Nasal cavity respiratory epithelium epithelial cell of viscerocranial mucosa (primary cell): ENCODE data around the gene NOSIP. TPM values are rescaled to one million over a fixed set of nuclear protein-coding genes. Genes with fewer than 3 reads are reported as not detected.

Experiments used
- total RNA-seq: library from RNA; depleted of rRNA; stranded (reverse); fragments of >200 nt; gene quantifications from 2 replicates; pipeline ENCODE4 v1.2.3, GENCODE V29; 2014

The NOSIP gene
- total RNA-seq = 28.1 and 57.8 TPM in 2 replicates

GRCh38 chr19:49580264-49581006 is at the start of gene NOSIP:
Gene NOSIP (minus strand): TSS chr19:49580556. CDS start chr19:49560691, 19,865 bp downstream.

DNA sequence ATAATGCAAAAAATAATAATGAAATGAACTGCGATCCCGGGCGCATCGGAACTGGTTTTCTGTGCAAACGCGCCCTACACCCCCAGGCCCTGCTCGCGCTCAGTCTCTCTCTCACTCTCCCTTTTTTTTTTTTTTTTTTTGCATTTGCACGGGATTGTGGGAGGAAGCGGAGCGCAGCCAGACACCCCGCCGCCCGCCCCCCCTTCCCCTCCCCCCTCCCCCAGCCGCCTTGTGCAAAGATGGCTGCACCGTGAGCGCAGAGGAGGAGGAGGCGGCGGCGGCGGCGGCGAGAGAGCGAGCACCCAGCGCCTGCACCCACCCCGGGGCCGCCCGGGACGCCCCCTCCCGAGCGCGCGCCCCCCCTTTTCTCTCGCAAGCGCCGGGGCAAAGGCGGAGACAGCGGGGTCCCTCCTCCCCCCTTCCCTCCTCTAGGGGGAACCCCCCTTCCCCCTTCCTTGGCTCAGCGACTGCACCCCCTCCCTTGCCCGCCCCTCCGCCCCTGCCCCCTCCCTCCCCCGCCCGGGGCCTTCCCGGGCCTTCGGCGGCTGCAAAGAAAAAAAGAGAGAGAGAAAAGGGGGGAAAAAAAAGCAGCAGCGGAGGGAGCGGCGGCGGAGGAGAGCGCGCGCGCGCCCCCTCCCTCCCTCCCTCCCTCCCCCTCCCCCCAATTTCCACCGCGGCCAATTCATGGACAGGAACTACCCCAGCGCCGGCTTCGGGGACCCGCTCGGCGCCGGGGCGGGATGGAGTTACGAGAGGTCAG is 10.8 kb upstream of the NOSIP start, which contains the start of gene PRR12:
PRR12 (plus strand) TSS at position 212 of the 760 bp plus-strand sequence; CDS start at position 685, 473 bp downstream.

DNA sequence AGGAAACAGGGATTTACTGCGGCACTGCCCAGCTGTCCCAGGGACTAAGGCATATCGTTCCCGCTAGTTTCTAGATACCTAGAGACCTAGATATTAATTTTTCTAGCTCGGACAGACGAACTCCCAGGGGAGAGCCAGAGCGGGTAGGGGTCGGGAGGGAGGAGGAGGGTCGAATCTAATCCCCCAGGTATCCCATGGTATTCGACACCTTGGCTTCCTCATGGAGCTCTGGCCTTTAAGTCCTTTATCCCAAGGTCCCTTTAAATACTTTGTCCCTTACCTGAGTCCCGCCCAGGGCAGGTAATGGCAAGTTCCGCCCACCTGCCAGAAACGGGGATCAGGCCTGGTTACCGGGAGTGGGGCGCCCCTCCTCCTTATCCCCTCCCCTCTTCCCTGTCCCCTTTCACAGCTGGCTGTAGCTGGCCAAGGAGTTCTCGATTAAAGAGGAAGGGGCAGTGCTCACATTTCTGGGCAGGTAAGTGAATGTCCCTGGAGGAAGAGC is 702 bp upstream of the NOSIP start, which contains the start of gene PRRG2:
PRRG2 (plus strand) TSS at position 310 of the 502 bp plus-strand sequence. CDS start 1,904 bp downstream, outside the sequence.

Other genes with a start within 250 kb of the NOSIP start
- gene CD37, start 245.2 kb downstream of the NOSIP start, total RNA-seq = not detected in 2 replicates
- 7.2 and 21.9 TPM in 2 replicates for gene TEAD2, start 218.1 kb downstream of the NOSIP start, total RNA-seq
- 0.14 and 0.34 TPM in 2 replicates for gene DKKL1, start 216.7 kb downstream of the NOSIP start, total RNA-seq
- not detected in 2 replicates for gene KASH5, start 192.3 kb downstream of the NOSIP start, total RNA-seq
- gene PTH2, start 157.1 kb downstream of the NOSIP start, total RNA-seq = not detected in 2 replicates
- not detected in 2 replicates for gene GFY, start 155.2 kb downstream of the NOSIP start, total RNA-seq
- 0.21 TPM in 1 of 2 replicates, not detected in the other for gene SLC17A7, start 139.0 kb downstream of the NOSIP start, total RNA-seq
- gene PIH1D1, start 128.7 kb downstream of the NOSIP start, total RNA-seq = 69.4 and 70.3 TPM in 2 replicates
- gene ALDH16A1, start 127.3 kb downstream of the NOSIP start, total RNA-seq = 17.7 and 27.3 TPM in 2 replicates
- 0.34 and 1.00 TPM in 2 replicates for gene FLT3LG, start 106.3 kb downstream of the NOSIP start, total RNA-seq
- 2,080 and 4,704 TPM in 2 replicates for gene RPL13A, start 92.9 kb downstream of the NOSIP start, total RNA-seq
- 1,866 and 3,662 TPM in 2 replicates for gene RPS11, start 84.1 kb downstream of the NOSIP start, total RNA-seq
- gene FCGRT, start 67.9 kb downstream of the NOSIP start, total RNA-seq = 10.8 and 13.0 TPM in 2 replicates
- gene RCN3, start 52.6 kb downstream of the NOSIP start, total RNA-seq = 0.34 and 0.43 TPM in 2 replicates
- gene PRRG2, start 760 bp upstream of the NOSIP start, total RNA-seq = 5.4 and 7.9 TPM in 2 replicates
- gene PRR12, start 10.6 kb upstream of the NOSIP start, total RNA-seq = 1.4 and 7.8 TPM in 2 replicates
- 32.1 and 44.4 TPM in 2 replicates for gene RRAS, start 59.6 kb upstream of the NOSIP start, total RNA-seq
- 11.6 and 31.3 TPM in 2 replicates for gene SCAF1, start 61.7 kb upstream of the NOSIP start, total RNA-seq
- gene IRF3, start 85.3 kb upstream of the NOSIP start, total RNA-seq = 104 and 109 TPM in 2 replicates
- gene BCL2L12, start 85.4 kb upstream of the NOSIP start, total RNA-seq = 2.7 and 4.4 TPM in 2 replicates
- 266 and 394 TPM in 2 replicates for gene PRMT1, start 96.7 kb upstream of the NOSIP start, total RNA-seq
- under 0.01 and 0.78 TPM in 2 replicates for gene ADM5, start 109.0 kb upstream of the NOSIP start, total RNA-seq
- 0.21 and 0.34 TPM in 2 replicates for gene CPT1C, start 110.6 kb upstream of the NOSIP start, total RNA-seq
- gene TSKS, start 182.8 kb upstream of the NOSIP start, total RNA-seq = 0.34 TPM in 1 of 2 replicates, not detected in the other
- 36.9 and 89.5 TPM in 2 replicates for gene AP2A1, start 186.4 kb upstream of the NOSIP start, total RNA-seq
- gene FUZ, start 232.7 kb upstream of the NOSIP start, total RNA-seq = 10.6 and 16.5 TPM in 2 replicates
- 7.9 and 25.1 TPM in 2 replicates for gene MED25, start 237.7 kb upstream of the NOSIP start, total RNA-seq